ENCODE results near the gene PFKP.

- TF ChIP-seq ZNF2 (tag by site-specific recombination; IDR thresholded peaks at IDR 0.05) (no peak), ZNF138 (tag by site-specific recombination; IDR thresholded peaks at IDR 0.05; ENCODE audit: borderline replicate concordance) (no peak)
- TF ChIP-seq, protein P1, sequence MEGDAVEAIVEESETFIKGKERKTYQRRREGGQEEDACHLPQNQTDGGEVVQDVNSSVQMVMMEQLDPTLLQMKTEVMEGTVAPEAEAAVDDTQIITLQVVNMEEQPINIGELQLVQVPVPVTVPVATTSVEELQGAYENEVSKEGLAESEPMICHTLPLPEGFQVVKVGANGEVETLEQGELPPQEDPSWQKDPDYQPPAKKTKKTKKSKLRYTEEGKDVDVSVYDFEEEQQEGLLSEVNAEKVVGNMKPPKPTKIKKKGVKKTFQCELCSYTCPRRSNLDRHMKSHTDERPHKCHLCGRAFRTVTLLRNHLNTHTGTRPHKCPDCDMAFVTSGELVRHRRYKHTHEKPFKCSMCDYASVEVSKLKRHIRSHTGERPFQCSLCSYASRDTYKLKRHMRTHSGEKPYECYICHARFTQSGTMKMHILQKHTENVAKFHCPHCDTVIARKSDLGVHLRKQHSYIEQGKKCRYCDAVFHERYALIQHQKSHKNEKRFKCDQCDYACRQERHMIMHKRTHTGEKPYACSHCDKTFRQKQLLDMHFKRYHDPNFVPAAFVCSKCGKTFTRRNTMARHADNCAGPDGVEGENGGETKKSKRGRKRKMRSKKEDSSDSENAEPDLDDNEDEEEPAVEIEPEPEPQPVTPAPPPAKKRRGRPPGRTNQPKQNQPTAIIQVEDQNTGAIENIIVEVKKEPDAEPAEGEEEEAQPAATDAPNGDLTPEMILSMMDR (tag by site-specific recombination; IDR thresholded peaks at IDR 0.05), result no peak
Observed at GRCh38 chr10:3033925-3034324, 33.4 kb upstream of the PFKP start.

Data from HEK293 (cell line).